Measurements from ENCODE around the gene PLEKHA4. TPM values are rescaled to one million over a fixed set of nuclear protein-coding genes. Genes with fewer than 3 reads are reported as not detected.

The PLEKHA4 gene
- total and polyA plus RNA-seq, 9 of the 15 experiments (the other 6 are each of a cell fraction or from before 2014, with no cell fraction given): 0.07 to 30.8 (median 11.4) TPM

DNA sequence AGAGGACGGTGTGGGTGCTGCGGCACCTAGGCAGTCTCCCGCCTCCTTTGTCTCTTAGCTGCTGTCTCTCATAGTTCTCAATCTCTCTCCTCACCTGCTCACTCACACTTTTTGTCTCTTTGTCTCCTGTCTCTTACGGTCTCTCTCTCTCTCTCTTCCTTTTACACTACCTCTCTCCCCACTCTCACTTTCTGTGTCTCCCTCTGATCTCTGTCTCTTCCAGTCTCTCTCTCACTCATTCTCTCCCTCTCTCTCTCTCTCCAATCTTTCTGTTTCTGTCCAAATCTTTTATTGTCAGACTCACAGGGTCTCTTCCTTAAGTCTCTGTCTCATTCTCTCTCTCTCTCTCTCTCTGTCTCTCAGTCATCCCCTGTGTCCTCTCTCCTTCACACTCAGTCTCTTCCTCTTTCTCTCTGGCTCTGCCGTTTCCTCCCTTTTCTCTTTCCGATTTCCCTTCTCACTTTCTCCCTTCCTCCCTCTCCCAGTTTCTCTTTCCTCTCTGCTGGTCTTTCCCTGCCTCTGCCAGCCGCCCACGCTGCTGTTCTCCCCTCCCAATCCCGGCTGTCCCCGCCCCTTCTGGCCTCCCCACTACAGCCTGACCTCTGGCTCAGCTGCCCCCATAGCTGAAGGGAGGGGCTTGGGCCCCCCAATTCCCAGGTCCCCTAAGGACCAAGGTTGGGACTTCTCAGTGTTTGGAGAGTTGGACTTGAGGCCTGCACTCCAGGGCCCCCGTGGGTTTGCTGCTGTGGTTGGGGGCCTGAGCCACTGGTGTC, at the start of gene PLEKHA4 (continued):
- TF ChIP-seq, protein P1, sequence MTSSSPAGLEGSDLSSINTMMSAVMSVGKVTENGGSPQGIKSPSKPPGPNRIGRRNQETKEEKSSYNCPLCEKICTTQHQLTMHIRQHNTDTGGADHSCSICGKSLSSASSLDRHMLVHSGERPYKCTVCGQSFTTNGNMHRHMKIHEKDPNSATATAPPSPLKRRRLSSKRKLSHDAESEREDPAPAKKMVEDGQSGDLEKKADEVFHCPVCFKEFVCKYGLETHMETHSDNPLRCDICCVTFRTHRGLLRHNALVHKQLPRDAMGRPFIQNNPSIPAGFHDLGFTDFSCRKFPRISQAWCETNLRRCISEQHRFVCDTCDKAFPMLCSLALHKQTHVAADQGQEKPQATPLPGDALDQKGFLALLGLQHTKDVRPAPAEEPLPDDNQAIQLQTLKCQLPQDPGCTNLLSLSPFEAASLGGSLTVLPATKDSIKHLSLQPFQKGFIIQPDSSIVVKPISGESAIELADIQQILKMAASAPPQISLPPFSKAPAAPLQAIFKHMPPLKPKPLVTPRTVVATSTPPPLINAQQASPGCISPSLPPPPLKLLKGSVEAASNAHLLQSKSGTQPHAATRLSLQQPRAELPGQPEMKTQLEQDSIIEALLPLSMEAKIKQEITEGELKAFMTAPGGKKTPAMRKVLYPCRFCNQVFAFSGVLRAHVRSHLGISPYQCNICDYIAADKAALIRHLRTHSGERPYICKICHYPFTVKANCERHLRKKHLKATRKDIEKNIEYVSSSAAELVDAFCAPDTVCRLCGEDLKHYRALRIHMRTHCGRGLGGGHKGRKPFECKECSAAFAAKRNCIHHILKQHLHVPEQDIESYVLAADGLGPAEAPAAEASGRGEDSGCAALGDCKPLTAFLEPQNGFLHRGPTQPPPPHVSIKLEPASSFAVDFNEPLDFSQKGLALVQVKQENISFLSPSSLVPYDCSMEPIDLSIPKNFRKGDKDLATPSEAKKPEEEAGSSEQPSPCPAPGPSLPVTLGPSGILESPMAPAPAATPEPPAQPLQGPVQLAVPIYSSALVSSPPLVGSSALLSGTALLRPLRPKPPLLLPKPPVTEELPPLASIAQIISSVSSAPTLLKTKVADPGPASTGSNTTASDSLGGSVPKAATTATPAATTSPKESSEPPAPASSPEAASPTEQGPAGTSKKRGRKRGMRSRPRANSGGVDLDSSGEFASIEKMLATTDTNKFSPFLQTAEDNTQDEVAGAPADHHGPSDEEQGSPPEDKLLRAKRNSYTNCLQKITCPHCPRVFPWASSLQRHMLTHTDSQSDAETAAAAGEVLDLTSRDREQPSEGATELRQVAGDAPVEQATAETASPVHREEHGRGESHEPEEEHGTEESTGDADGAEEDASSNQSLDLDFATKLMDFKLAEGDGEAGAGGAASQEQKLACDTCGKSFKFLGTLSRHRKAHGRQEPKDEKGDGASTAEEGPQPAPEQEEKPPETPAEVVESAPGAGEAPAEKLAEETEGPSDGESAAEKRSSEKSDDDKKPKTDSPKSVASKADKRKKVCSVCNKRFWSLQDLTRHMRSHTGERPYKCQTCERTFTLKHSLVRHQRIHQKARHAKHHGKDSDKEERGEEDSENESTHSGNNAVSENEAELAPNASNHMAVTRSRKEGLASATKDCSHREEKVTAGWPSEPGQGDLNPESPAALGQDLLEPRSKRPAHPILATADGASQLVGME (CRISPR knock-in tag; IDR thresholded peaks at IDR 0.05): no peak
- TF ChIP-seq GATAD2A (IDR thresholded peaks at IDR 0.05) (peak; percentile 58; the same call in 1 of the 2 replicates), TSHZ1 (CRISPR knock-in tag; IDR thresholded peaks at IDR 0.05) (no peak), HNRNPK (IDR thresholded peaks at IDR 0.05; ENCODE audit: low read depth, low read length, poor library complexity, severe bottlenecking) (no peak), SRSF7 (optimal IDR thresholded peaks at IDR 0.05; ENCODE audit: low read depth, low read length) (no peak), ZNF224 (CRISPR knock-in tag; IDR thresholded peaks at IDR 0.05) (no peak), ZNF174 (CRISPR knock-in tag; IDR thresholded peaks at IDR 0.05) (no peak), MTA3 (IDR thresholded peaks at IDR 0.05; ENCODE audit: borderline replicate concordance) (0 out of 2 replicates have a peak, but pooled peaks have one; percentile 4), ILF3 (IDR thresholded peaks at IDR 0.05; ENCODE audit: borderline replicate concordance) (no peak), HMGN3 (IDR thresholded peaks at IDR 0.05; ENCODE audit: borderline replicate concordance, extremely low read depth, insufficient read length, low read depth, low read length) (no peak), PBX2 (CRISPR knock-in tag; IDR thresholded peaks at IDR 0.05; ENCODE audit: low read depth) (no peak), PBX2 (tag; conservative IDR thresholded peaks at IDR 0.05; ENCODE audit: low read depth) (no peak), ZNF699 (CRISPR knock-in tag; IDR thresholded peaks at IDR 0.05; ENCODE audit: insufficient replicate concordance) (no peak)
- TF ChIP-seq, protein P2, sequence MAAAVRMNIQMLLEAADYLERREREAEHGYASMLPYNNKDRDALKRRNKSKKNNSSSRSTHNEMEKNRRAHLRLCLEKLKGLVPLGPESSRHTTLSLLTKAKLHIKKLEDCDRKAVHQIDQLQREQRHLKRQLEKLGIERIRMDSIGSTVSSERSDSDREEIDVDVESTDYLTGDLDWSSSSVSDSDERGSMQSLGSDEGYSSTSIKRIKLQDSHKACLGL (CRISPR knock-in tag; IDR thresholded peaks at IDR 0.05; ENCODE audit: borderline replicate concordance, poor library complexity, severe bottlenecking): no peak
